ENCODE results near the gene TUBA4B.
"Not testable (repeated sequence)": the region's sequence is repeated elsewhere in the genome, so short reads cannot be mapped to it uniquely, and the experiment has no call there.

TUBA4B gene

DNA sequence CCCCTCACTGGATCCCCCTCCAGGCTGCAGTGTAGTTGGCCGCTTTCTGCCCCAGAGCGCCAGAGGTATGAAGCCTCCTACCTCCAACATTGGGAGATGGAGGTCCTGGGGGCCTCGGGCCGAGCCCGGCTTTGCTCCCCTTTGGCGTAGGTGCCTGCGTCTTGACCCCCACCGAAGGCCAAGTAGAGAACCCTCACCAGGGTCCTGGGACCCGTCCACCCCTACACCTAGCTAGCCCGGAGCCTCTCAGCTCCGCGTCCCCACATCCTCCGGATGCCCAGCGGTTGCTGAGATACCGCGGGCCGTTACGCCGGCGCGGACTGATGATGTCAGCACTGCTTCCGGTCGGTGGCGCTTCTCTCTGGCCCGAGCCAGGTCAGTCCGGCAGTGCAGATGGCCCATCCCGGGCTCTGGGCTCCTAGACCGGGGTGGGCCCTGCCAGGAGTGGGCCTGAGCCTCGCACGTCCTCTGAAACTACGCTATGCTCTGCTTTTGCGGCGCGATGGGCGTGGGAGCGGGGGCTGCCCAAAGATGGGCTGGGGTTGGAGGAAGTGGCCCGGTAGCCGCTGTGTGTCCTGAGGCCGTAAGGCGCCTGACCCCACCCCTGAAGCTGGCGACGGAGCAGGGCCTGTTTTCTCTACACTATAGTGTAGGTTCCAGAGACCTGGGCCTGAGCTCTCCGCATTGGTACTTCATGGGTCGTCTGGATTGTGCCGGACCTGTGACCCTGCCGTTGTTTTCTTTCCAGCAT lies 7.7 kb upstream of the TUBA4B start, which contains the start of the genes GLB1L and STK16:
Gene GLB1L (minus strand): TSS at position 297 of the 751 bp plus-strand sequence. CDS start 1,871 bp downstream, outside the sequence.
Gene STK16 (plus strand): TSS at position 332 of the 751 bp plus-strand sequence. CDS start 521 bp downstream, outside the sequence.
- peak; percentile 86 for DNase-seq (ENCODE audit: low read depth, low spot score)
- H3K4me3 ChIP-seq (ENCODE audit: low read length) = peak within 1 kb of the TSS; percentile 89

DNA sequence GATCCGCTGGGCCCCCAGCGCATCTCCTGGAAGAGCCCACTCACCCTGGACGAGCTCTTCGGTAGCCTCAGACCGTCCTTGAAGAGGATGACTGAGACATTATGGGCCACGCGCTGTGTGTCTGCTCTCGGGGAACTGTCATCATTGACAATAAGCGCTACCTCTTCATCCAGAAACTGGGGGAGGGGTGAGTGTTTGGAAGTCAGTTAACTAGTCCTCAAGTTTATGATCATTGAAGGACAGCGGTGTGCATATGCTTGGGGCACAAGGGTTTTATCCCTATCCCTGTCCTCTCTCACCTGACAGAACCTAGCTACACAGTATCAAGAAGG lies 7.2 kb upstream of the TUBA4B start:
- no peak for DNase-seq (ENCODE audit: low read depth, low spot score)

DNA sequence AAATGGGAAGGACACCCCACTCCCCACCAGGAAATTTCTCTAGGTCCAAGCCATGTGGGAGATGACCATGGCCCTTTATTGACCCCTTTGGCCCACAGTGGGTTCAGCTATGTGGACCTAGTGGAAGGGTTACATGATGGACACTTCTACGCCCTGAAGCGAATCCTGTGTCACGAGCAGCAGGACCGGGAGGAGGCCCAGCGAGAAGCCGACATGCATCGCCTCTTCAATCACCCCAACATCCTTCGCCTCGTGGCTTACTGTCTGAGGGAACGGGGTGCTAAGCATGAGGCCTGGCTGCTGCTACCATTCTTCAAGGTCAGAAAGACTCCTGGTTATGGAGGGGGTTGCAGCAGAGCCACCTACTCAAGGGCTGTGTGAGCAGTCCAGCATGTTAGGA lies 6.5 kb upstream of the TUBA4B start:
- no peak overlapping the region for H3K4me3 ChIP-seq (ENCODE audit: low read length)

More for the DNA sequence above, 7.2 kb upstream of the TUBA4B start:
- H3K4me3 ChIP-seq (ENCODE audit: low read length) = peak overlapping the region; percentile 89

DNA sequence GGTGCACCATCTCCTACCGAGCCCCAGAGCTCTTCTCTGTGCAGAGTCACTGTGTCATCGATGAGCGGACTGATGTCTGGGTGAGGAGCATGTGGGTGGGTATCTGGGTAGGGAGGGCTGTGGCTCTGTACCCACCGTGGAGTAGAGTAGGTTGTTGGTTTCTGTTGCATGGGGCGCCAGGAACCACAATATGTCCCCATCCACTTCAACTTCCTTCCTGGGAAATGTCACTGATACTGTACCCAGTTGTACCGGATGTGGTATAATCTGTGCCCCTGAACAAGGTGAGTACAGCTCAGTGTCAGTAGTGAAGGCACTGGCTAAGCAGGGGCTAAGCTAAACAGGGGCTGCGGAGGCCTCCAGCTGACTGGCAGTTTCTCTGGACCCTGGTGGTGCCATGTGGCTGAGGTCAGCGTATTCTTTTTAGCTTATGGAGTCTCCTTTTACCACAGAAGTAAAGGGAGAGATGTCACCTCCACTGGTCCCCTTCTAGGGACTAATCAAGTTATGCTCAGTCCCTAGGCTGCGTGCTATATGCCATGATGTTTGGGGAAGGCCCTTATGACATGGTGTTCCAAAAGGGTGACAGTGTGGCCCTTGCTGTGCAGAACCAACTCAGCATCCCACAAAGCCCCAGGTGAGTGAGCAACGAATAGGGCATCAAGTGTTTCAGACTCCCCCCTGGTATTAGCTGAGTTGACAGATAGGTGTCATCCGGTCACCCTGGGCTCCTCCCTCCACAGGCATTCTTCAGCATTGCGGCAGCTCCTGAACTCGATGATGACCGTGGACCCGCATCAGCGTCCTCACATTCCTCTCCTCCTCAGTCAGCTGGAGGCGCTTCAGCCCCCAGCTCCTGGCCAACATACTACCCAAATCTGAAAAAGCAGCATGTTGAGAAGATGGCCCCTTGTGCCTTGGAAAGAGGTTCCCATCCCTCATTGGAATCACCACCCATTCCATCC lies 5.1 kb upstream of the TUBA4B start:
- DNase-seq (ENCODE audit: low read depth, low spot score) = peak; percentile 93

More for the DNA sequence above, 6.5 kb upstream of the TUBA4B start:
- no peak for DNase-seq (ENCODE audit: low read depth, low spot score)

DNA sequence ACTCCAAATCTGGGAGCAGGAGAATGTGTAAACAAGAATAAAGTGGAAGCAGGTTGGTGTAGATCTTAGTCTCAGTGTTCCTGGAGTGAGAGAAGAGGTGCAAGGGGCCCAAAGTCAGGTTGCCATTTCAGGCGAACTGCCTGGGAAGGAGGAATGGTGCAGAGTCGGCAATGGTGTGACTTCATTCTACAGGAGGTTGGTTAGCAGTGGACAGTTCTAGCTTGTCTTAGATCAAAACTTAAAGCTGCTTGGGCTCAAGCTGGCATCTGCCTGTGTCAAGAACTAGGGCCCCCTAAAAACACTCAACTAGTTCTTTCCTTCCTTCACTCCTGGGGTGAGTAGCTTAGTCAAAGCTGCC lies 4.2 kb upstream of the TUBA4B start:
- no peak for DNase-seq (ENCODE audit: low read depth, low spot score)
- H3K4me3 ChIP-seq (ENCODE audit: low read length) = no peak overlapping the region

More for the DNA sequence above, 5.1 kb upstream of the TUBA4B start:
- peak overlapping the region; percentile 0; the same call in 1 of the 2 replicates for H3K4me3 ChIP-seq (ENCODE audit: low read length)

DNA sequence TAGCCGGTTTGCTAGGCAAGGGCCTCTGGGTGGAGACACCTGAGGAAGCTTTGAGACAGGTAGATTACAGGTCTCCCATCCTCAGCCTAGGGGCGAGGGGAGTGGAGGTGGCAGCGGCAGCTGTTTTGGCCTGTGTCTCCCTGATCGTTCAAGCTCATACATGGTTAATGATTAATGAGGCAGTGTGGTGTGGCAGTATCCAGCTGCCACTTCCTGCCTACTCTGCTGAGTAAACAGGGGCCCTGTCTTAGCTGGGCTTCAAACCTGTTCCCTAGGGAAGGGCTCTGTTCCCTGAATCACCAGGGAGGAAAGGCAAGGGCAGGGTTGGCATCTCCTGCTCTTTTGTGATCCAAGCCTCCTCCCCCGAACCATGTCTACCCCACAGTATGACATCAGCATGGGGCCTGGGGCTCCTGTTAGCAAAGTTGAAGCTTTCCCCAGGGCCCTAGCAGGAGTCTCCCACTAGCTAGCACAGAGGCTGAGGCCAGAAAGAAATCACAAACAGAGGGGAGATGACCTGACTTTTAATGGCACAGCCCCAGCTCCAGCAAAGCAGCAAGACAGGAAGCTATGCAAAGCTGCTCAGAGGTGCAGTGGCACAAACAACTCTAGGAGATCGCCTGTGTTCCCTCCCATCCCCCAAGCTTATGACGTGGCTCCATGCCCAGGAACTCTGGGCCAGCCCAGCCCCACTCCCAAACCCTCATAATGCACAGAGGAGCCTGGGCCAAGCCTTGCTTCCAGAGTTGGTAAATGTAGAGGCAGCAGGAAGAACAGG lies 3.7 kb upstream of the TUBA4B start:
- no peak overlapping the region for H3K4me3 ChIP-seq (ENCODE audit: low read length)
- no peak for DNase-seq (ENCODE audit: low read depth, low spot score)

DNA sequence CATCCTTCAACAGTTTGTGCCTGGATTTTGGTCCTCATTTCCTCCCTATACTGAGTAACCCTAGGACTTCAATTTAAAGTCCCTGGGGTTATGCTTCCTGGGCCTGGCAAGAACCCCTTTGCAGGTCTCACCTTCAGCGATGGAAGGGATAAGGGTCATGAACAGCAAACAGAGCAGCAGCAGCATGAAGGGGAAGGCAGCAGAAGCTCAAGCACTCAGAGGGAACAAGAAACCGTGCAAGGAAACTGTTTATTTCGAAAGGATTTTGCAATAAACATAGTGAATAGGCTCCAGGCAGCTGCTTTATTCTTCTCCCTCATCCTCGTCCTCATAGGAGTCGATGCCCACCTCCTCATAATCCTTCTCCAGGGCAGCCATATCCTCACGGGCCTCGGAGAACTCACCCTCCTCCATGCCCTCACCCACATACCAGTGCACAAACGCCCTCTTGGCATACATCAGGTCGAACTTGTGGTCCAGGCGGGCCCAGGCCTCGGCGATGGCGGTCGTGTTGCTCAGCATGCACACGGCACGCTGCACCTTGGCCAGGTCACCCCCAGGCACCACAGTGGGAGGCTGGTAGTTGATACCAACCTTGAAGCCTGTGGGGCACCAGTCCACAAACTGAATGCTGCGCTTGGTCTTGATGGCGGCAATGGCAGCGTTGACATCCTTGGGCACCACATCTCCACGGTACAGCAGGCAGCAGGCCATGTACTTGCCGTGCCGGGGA lies 2.8 kb upstream of the TUBA4B start:
- no peak for DNase-seq (ENCODE audit: low read depth, low spot score)
- no peak overlapping the region for H3K4me3 ChIP-seq (ENCODE audit: low read length)

DNA sequence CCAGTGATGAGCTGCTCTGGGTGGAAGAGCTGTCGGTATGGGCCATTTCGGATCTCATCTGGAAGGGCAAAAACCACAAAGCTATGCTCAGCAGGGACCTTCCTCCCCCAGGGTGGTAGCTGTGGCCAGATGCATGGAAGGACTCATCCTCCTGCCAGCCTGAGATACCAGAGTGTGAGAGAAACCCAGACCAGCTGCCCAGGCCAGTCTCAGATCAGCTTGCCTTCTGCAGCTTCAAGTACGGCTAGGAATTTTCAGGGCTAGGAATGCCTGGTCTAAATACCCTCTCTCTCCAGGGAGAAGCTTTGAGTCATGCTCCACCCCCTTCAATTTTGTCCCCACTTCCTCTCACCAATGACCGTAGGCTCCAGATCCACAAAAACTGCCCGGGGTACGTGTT lies 1.4 kb upstream of the TUBA4B start:
- H3K4me3 ChIP-seq (ENCODE audit: low read length) = no peak overlapping the region
- DNase-seq (ENCODE audit: low read depth, low spot score) = no peak

DNA sequence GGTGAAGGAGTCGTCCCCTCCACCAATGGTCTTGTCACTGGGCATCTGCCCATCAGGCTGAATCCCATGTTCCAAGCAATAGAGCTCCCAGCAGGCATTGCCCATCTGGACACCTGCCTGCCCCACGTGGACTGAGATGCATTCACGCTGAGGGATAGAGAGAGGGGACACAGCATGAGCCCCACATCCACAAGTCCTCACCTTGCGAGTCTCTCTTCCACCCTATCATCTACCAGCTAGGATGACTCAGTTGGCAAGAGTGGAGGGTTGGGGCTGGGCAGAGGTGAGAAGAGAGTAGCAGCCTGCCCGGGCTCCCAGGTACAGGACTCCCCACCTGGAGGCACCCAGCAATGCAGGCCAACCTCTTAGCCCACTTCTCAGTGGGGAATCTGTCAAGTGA lies 959 bp upstream of the TUBA4B start:
- DNase-seq (ENCODE audit: low read depth, low spot score) = no peak
- no peak overlapping the region for H3K4me3 ChIP-seq (ENCODE audit: low read length)

DNA sequence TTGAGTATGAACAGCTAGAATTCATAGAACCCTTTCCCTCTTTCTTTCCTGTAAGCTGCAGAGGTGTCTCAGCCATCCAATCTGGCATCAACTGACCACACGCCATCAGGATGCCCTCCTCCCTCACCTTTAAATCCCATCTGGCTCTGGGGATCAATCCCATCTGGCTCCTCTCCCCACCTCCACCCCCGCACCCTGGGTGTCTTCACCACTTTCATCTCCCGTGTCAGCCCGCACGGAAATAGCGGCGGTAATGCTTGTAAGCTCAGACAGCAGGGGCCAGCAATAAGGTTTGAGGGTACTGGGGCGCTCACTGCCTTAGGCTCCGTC lies 508 bp upstream of the TUBA4B start:
- peak overlapping the region; percentile 53 for H3K4me3 ChIP-seq (ENCODE audit: low read length)
- no peak for DNase-seq (ENCODE audit: low read depth, low spot score)

DNA sequence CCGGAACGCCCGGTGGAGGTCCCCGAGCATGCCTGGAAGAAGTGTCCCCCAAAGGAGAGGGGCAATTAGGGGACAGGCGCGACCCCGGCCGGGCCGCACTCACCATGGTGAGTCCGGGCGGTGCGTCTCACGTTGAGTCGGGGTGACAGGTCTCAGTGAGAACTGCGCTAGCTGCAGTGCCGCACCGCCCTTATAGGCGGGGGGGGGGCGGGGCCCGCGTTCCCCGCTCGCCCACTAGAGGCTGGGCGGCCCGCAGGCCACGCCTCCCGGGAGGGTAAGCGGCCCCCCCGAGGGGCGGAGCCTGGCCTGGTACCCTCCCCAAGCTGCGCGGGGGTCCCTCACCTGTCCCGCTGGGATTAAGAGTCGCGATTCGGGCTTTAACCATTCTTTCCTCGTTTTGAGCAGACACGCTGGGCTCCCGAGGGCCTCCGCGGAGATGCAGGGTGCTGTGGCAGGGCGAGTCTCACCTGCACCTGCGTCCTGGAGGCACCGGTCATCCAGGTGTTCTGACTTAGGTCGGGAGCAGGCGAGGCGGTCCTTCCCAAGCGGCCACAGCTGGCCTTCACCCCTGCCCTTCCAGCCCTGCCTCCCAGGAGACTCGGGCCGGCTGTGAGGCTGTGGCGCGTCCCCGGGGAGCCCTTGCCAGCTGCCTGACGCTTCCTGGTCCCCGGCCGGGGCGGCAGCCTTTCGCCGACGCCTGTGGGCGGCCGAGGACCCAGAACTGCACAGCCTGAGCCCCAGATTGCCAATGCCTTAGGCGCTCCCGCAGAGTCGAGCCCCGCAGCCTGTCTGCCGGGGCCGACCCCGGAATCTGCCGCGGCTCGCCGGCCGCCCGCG lies 928 bp downstream of the TUBA4B start, which contains the start of gene TUBA4A:
Gene TUBA4A (minus strand): TSS at position 166 of the 837 bp plus-strand sequence. CDS start 60 bp downstream, at position 106.
- peak within 1 kb of the TSS; percentile 53 for H3K4me3 ChIP-seq (ENCODE audit: low read length)
- peak; percentile 54 for DNase-seq (ENCODE audit: low read depth, low spot score)

DNA sequence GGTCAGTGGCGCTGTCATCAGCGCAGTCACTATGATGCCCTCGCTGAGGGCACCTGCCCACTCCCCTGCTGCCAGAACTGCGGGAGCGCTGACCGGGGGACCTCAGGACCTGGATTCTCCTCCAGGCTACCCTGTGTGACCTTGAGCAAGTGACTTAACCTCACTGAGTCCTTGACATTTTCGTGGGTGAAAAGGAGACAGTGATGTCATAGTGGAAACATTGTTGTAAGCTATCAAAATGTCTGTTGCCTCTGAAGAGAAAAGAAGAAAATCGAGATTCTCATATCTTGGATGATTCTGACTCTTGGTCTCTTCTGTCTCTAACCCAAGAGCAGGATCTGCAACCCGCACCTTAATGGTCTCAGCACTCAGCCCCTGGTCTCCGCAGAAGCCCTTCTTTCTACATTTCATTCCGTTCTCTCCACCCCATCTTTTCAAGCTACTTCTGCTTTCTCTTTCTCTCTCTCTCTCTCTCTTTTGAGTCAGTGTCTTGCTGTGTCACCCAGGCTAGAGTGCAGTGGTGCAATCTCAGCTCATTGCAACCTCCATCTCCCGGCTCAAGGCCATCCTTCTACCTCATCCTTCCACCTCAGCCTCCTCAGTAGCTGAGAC lies 1.7 kb downstream of the TUBA4B start:
- peak overlapping the region; percentile 53; the same call in 1 of the 2 replicates for H3K4me3 ChIP-seq (ENCODE audit: low read length)

DNA sequence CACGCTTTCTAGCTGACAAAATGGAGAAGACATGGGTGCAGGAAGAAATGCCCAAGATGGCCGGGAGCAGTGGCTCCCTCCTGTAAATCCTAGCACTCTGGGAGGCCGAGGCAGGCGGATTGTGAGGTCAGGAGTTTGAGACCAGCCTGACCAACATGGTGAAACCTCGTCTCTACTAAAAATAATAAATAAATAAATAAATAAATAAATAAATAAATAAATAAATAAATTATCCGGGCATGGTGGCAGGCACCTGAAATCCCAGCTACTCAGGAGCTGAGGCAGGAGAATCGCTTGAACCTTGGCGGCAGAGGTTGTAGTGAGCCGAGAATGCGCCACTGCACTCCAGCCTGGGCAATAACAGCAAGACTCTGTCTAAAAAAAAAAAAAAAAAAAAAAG lies 5.9 kb downstream of the TUBA4B start:
- DNase-seq (ENCODE audit: low read depth, low spot score); H3K4me3 ChIP-seq (ENCODE audit: low read length): not testable (repeated sequence)

More for the DNA sequence above, 1.7 kb downstream of the TUBA4B start:
- DNase-seq (ENCODE audit: low read depth, low spot score) = no peak

DNA sequence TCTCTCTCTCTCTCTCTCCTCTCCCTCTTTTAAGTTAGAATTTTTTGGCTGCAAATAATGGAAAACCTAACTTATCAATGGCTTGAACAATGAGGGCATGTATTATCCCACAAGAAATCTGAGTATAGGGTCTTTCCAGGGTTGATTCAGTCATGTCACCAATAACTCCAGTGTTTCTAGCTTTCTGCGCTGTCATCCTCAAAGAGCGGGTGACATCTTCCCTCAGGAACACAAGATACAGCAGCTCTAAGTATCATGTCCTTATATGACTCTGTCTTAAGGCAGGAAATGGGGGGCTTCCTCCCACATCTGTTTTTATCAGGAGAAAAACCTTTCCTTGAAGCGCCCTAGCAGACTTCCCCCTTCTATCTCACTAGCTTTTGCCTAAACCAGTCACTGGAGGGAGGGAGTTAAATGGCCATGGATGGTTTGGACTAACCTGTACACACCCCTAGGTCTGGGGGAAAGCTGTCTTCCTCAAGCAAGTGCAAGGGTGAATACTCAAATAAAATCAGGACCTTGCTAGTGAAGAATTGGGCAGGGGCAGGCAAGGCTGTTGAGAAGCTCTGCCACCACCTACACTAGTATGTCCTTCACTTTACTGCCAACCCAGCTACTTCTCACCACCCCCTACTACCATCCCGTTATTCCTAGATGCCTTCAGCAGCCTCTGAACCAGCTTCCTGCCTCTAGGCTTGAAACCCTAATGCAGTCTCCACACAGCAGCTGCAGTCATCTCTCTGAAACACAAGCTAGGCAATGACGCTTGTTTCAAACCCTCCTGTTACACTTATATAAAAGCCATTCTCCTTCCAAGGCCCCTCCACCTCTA lies 8.2 kb downstream of the TUBA4B start:
- no peak for DNase-seq (ENCODE audit: low read depth, low spot score)
- no peak overlapping the region for H3K4me3 ChIP-seq (ENCODE audit: low read length)

DNA sequence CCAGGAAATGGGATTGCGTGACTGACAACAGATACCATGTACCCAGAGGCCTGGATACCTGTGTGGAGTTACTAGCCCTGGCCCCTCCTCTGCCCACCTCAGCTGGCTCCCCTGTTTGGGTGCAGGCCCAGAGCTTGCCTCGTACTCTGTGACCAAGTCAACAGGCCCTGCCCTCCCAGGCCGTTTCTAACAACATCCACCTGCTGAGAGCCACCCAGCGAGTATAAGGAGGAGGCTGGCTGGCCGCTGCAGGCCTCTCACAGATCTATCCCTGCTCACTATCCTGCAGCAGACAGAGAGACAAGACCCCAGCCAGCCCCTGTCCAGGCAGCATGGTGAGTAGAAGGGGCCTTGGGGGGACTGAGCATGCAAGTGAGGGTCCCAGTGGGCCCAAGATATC lies 13.2 kb downstream of the TUBA4B start:
- no peak overlapping the region for H3K4me3 ChIP-seq (ENCODE audit: low read length)
- DNase-seq (ENCODE audit: low read depth, low spot score) = no peak

DNA sequence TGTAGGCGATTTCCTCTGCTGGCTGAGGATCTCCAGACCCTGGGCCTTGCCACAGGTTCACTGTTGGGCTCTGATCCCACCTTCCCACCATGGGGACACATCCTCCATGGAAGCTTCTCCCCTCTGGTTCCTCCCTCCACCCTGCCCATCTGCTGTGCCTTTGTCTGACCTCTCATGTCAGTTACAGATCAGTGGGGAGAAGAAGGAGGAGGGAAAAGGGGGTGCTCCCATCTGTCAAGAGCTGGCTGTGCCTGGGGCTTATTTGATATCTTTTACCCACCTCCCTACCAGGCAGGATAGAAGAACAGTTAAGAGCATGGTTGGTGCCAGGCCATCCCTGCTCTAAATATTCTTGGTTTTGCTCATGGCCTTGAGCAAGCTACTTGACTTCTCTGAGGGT lies 13.8 kb downstream of the TUBA4B start:
- H3K4me3 ChIP-seq (ENCODE audit: low read length) = no peak overlapping the region
- no peak for DNase-seq (ENCODE audit: low read depth, low spot score)

DNA sequence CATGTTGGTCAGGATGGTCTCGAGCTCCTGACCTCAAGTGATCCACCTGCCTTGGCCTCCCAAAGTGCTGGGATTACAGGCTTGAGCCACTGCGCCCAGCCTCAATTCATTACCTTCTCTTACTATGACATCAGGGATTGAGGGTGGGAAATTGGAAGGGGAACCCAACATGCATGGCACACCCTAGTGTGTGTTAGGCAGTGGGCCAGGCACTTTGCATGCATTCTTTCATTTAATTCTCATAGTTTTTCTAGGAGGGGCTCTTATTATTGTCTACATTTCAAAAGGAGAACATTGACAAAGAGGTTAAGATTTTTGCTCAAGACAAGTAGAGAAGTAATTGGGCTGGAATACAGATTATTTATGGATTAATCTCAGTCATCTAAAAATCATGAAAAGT lies 15.3 kb downstream of the TUBA4B start:
- no peak for DNase-seq (ENCODE audit: low read depth, low spot score)
- no peak overlapping the region for H3K4me3 ChIP-seq (ENCODE audit: low read length)

All from Jurkat, Clone E6-1 (cell line).